ENCODE measurements around the gene VPS26C. TPM values are rescaled to one million over a fixed set of nuclear protein-coding genes. Genes with fewer than 3 reads are reported as not detected.

VPS26C gene
- total RNA-seq, 1 experiment from 2014 or later = 42.1 TPM

DNA sequence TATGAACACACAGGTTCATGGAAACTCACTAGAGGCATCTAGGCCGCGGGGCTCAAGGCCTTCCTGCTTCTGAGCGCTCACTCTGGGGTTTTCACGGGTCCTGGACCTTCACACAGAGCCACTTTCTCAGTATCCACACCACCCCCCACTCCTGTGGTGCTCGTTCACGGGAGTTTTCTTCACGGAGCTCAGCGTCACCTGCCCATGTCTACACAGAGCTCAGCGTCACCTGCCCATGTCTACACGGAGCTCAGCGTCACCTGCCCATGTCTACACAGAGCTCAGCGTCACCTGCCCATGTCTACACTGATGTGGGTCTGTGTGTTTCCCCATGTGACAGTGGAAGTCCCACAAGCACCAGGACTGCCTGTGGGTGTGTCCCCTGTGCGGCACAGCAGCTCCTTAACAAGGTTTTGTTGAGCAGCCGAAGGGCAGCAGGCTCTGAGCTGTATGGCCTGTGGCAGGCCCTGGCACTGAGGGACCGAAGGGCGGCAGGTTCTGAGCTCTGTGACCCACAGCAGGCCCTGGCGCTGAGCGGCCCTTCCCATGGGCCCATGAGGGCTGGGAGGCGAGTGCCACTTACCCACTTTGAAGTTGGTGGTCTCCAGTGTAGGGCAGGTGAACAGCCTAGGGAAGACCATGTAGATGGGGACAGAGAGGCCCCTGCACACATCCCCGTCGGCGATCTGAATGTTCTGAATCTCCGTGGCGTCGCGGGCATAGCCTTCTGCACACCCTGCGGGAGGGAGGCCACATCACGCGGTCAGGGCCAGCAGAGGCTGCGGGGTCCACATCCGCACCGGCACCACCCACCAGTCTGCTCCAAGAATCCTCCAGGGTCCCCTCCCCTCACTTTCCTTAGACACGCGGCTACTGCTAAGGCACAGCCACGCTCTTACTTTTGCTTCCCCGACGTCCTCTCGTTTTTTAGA, 39.8 kb downstream of the VPS26C start:
- H3K36me3 ChIP-seq (ENCODE audit: control insufficient read depth in 1 of 2, insufficient read depth in 2 of 2, low read length in 2 of 2) = peaks cover 32% of the 10 kb centered on the region in 2 experiments; a peak in 3 of 4 replicates
- no peaks in the 10 kb centered on the region; a peak in 1 of 4 replicates for H3K4me1 ChIP-seq (ENCODE audit: control insufficient read depth in 1 of 2, insufficient read depth in 2 of 2, low read length in 2 of 2)
- H3K9me3 ChIP-seq (ENCODE audit: control insufficient read depth in 1 of 2, insufficient read depth in 1 of 2, low read depth in 1 of 2, low read length in 2 of 2) = no peaks in the 10 kb centered on the region
- H3K9me2 ChIP-seq (ENCODE audit: insufficient read depth) = no peaks in the 10 kb centered on the region
- no TSS peak for BruUV-seq (replicated peaks)
- ChIA-PET RAD21 (ENCODE audit: low non-redundant PET in 1 of 2, low total read pairs in 2 of 2, uncharacterized antibody in 2 of 2, unreplicated experiment in 2 of 2) (no interaction called here), CTCF (no interaction called here), POLR2A (no interaction called here)
- no peak overlapping the region for H2AFZ ChIP-seq (ENCODE audit: low read depth, low read length, poor library complexity, severe bottlenecking)
- ATAC-seq (no peak), DNase-seq (ENCODE audit: low read depth, low spot score) (no peak)
- H3K4me3 ChIP-seq (replicated peaks in 1 of 2; ENCODE audit: low read depth in 1 of 2, low read length in 2 of 2) = no peak overlapping the region
- no peaks in the 10 kb centered on the region for H3K27me3 ChIP-seq (ENCODE audit: insufficient read depth, low read length)
- H3K4me2 ChIP-seq (ENCODE audit: low read length) = no peak overlapping the region
- TF ChIP-seq EZH2 (IDR thresholded peaks at IDR 0.05) (no peak), ELF1 (IDR thresholded peaks at IDR 0.05; ENCODE audit: borderline replicate concordance, low read depth) (no peak), SIN3A (IDR thresholded peaks at IDR 0.05; ENCODE audit: low read depth) (no peak), YY1 (IDR thresholded peaks at IDR 0.05; ENCODE audit: extremely low read depth, insufficient replicate concordance, low read depth, low read length) (no peak), EZH2phosphoT487 (IDR thresholded peaks at IDR 0.05; ENCODE audit: borderline replicate concordance) (no peak), SRF (IDR thresholded peaks at IDR 0.05; ENCODE audit: low read depth) (no peak), EGR1 (IDR thresholded peaks at IDR 0.05; ENCODE audit: low read depth) (no peak), CBX3 (IDR thresholded peaks at IDR 0.05; ENCODE audit: low read depth) (no peak), ZNF274 (IDR thresholded peaks at IDR 0.05; ENCODE audit: low read depth, low read length) (no peak)
- TF ChIP-seq, protein P1, sequence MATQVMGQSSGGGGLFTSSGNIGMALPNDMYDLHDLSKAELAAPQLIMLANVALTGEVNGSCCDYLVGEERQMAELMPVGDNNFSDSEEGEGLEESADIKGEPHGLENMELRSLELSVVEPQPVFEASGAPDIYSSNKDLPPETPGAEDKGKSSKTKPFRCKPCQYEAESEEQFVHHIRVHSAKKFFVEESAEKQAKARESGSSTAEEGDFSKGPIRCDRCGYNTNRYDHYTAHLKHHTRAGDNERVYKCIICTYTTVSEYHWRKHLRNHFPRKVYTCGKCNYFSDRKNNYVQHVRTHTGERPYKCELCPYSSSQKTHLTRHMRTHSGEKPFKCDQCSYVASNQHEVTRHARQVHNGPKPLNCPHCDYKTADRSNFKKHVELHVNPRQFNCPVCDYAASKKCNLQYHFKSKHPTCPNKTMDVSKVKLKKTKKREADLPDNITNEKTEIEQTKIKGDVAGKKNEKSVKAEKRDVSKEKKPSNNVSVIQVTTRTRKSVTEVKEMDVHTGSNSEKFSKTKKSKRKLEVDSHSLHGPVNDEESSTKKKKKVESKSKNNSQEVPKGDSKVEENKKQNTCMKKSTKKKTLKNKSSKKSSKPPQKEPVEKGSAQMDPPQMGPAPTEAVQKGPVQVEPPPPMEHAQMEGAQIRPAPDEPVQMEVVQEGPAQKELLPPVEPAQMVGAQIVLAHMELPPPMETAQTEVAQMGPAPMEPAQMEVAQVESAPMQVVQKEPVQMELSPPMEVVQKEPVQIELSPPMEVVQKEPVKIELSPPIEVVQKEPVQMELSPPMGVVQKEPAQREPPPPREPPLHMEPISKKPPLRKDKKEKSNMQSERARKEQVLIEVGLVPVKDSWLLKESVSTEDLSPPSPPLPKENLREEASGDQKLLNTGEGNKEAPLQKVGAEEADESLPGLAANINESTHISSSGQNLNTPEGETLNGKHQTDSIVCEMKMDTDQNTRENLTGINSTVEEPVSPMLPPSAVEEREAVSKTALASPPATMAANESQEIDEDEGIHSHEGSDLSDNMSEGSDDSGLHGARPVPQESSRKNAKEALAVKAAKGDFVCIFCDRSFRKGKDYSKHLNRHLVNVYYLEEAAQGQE (IDR thresholded peaks at IDR 0.05; ENCODE audit: low read depth) = no peak
- TF ChIP-seq, protein P2, sequence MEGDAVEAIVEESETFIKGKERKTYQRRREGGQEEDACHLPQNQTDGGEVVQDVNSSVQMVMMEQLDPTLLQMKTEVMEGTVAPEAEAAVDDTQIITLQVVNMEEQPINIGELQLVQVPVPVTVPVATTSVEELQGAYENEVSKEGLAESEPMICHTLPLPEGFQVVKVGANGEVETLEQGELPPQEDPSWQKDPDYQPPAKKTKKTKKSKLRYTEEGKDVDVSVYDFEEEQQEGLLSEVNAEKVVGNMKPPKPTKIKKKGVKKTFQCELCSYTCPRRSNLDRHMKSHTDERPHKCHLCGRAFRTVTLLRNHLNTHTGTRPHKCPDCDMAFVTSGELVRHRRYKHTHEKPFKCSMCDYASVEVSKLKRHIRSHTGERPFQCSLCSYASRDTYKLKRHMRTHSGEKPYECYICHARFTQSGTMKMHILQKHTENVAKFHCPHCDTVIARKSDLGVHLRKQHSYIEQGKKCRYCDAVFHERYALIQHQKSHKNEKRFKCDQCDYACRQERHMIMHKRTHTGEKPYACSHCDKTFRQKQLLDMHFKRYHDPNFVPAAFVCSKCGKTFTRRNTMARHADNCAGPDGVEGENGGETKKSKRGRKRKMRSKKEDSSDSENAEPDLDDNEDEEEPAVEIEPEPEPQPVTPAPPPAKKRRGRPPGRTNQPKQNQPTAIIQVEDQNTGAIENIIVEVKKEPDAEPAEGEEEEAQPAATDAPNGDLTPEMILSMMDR (IDR thresholded peaks at IDR 0.05 in 2 of 3, conservative IDR thresholded peaks at IDR 0.05 in 1 of 3; ENCODE audit: borderline replicate concordance in 1 of 3, insufficient read depth in 1 of 3, low read depth in 2 of 3, low read length in 2 of 3) = no peak
- no peaks in the 10 kb centered on the region; the same call in 1 of the 2 replicates for H3K79me2 ChIP-seq (ENCODE audit: insufficient read depth, low read length)
- H3K27ac ChIP-seq (ENCODE audit: low read depth, low read length) = no peak overlapping the region
- intact Hi-C loops (cut with micrococcal nuclease) = no loop called here
- no peaks in the 10 kb centered on the region for H4K20me1 ChIP-seq (ENCODE audit: insufficient read depth)
- H3K9ac ChIP-seq (ENCODE audit: low read length) = no peak overlapping the region
